Measurements from ENCODE around the gene TERB1.

TERB1 gene

DNA sequence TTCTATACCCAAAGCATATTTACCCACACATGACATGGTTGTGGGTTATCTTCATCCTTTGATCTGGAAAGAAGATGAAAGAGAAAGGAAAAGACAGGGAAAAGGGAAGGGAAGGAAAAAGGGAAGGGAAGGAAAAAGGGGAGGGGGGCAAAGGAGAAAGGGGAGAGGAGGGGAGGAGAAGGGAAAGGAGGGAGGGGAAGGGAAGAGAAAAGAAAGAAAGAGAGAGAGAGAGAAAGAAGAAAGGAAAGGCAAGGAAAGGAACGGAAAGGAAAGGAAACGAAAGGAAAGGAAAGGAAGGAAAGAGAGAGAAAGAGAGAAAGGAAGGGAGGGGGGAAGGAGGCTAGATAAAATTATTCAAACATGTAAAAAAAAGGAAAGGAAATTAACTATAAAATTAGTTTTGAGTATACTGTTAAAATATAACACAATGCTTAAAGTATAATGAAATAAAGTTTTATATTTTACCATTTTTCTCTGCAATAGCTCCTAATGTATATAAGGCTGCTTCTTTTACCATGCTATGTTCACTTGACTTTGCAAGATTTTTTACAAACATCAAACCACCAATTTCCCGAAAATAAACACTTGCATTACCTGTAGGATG lies 11.2 kb downstream of the TERB1 start:
- peaks cover 17% of the 10 kb centered on the region for H3K27me3 Mint-ChIP-seq (ENCODE audit: low read depth, poor library complexity)
- no peaks in the 10 kb centered on the region for H3K36me3 Mint-ChIP-seq (ENCODE audit: low read depth)
- no peak overlapping the region for H3K27ac Mint-ChIP-seq
- no peaks in the 10 kb centered on the region for H3K4me1 Mint-ChIP-seq
- H3K9me3 Mint-ChIP-seq = no peaks in the 10 kb centered on the region
- DNase-seq = no peak
- no peak for TF ChIP-seq CTCF (IDR thresholded peaks at IDR 0.05)
- H3K4me3 Mint-ChIP-seq = no peak overlapping the region

- no peak for DNase-seq
- TF ChIP-seq CTCF (IDR thresholded peaks at IDR 0.05) = no peak
- Mint-ChIP-seq H3K27ac (no peak overlapping the region), H3K4me1 (no peaks in the 10 kb centered on the region), H3K36me3 (ENCODE audit: low read depth) (no peaks in the 10 kb centered on the region), H3K9me3 (no peaks in the 10 kb centered on the region), H3K27me3 (ENCODE audit: low read depth, poor library complexity) (peaks cover 16% of the 10 kb centered on the region), H3K4me3 (no peak overlapping the region)
Observed at GRCh38 chr16:66787427-66787826, 14.0 kb downstream of the TERB1 start.

- Mint-ChIP-seq H3K9me3 (no peaks in the 10 kb centered on the region), H3K36me3 (ENCODE audit: low read depth) (no peaks in the 10 kb centered on the region), H3K27ac (no peak overlapping the region), H3K4me3 (no peak overlapping the region), H3K27me3 (ENCODE audit: low read depth, poor library complexity) (peaks cover 12% of the 10 kb centered on the region), H3K4me1 (no peaks in the 10 kb centered on the region)
- no peak for TF ChIP-seq CTCF (IDR thresholded peaks at IDR 0.05)
- DNase-seq = no peak
Observed at GRCh38 chr16:66786551-66786950, 14.8 kb downstream of the TERB1 start.

DNA sequence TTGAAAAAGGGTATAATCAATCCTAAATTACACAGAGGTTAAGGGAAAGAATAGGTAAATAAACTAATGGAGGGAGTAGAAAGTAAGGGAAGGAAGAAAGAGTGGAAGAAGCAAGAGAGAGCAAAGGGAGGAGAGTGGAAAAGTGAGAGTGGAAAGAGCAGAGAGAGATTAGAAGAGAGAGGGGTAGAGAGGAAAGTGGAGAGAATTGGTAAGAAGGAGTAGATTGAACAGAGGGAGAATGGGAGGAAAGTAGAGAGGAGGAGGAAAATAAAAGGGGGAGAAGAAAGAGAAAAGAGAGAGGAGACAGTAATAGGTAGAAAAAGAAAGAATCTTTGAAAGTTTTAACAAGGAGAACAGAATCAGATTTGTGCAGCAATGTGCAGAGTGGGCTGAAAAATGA lies 24.9 kb downstream of the TERB1 start:
- Mint-ChIP-seq H3K9me3 (no peaks in the 10 kb centered on the region), H3K27ac (no peak overlapping the region), H3K4me1 (no peaks in the 10 kb centered on the region), H3K27me3 (ENCODE audit: low read depth, poor library complexity) (peaks cover 3% of the 10 kb centered on the region), H3K4me3 (no peak overlapping the region), H3K36me3 (ENCODE audit: low read depth) (no peaks in the 10 kb centered on the region)
- no peak for TF ChIP-seq CTCF (IDR thresholded peaks at IDR 0.05)
- no peak for DNase-seq

- Mint-ChIP-seq H3K4me1 (no peaks in the 10 kb centered on the region), H3K9me3 (no peaks in the 10 kb centered on the region), H3K27ac (no peak overlapping the region), H3K4me3 (no peak overlapping the region), H3K36me3 (ENCODE audit: low read depth) (no peaks in the 10 kb centered on the region), H3K27me3 (ENCODE audit: low read depth, poor library complexity) (peaks cover 3% of the 10 kb centered on the region)
- no peak for DNase-seq
- no peak for TF ChIP-seq CTCF (IDR thresholded peaks at IDR 0.05)
Observed at GRCh38 chr16:66774981-66775380, 26.4 kb downstream of the TERB1 start.

GRCh38 chr16:66758086-66758485 lies 43.3 kb downstream of the TERB1 start:
- TF ChIP-seq CTCF (IDR thresholded peaks at IDR 0.05) = no peak
- Mint-ChIP-seq H3K27me3 (ENCODE audit: low read depth, poor library complexity) (peaks cover 43% of the 10 kb centered on the region), H3K9me3 (peaks cover under 1% of the 10 kb centered on the region), H3K27ac (no peak overlapping the region), H3K4me1 (no peaks in the 10 kb centered on the region), H3K36me3 (ENCODE audit: low read depth) (no peaks in the 10 kb centered on the region), H3K4me3 (no peak overlapping the region)
- DNase-seq = no peak

All from nephron progenitor cell (in vitro differentiated cells).